SJCRH30 (cell line): ENCODE measurements around the gene PTPN13. TPM values are rescaled to one million over a fixed set of nuclear protein-coding genes. Genes with fewer than 3 reads are reported as not detected.
"Not testable (repeated sequence)": the region's sequence is repeated elsewhere in the genome, so short reads cannot be mapped to it uniquely, and the experiment has no call there.

ENCODE experiments used
- DNase-seq, 2 experiments: peaks; one replicate each; pipeline ENCODE4 v3.0.0-alpha.2; 2015 to 2020
- H3K27ac ChIP-seq: fragments of 250-450 bp; sonication (Bioruptor Pico); 2 replicates; pipeline ENCODE4 v1.5.1; 2020; ENCODE audit warnings: mild to moderate bottlenecking, moderate library complexity
- H3K27me3 ChIP-seq: fragments of 250-450 bp; sonication (Bioruptor Pico); 2 replicates; pipeline ENCODE4 v1.5.1; 2020; ENCODE audit warnings: mild to moderate bottlenecking, moderate library complexity
- H3K36me3 ChIP-seq: fragments of 250-450 bp; sonication (Bioruptor Pico); 2 replicates; pipeline ENCODE4 v1.5.1; 2020; ENCODE audit warnings: mild to moderate bottlenecking, moderate library complexity
- H3K4me1 ChIP-seq: fragments of 250-450 bp; sonication (Bioruptor Pico); 2 replicates; pipeline ENCODE4 v1.5.1; 2020; ENCODE audit warnings: mild to moderate bottlenecking, moderate library complexity
- H3K4me3 ChIP-seq: fragments of 250-450 bp; sonication (Bioruptor Pico); 2 replicates; pipeline ENCODE4 v1.5.1; 2020; ENCODE audit warnings: mild to moderate bottlenecking, moderate library complexity
- H3K9me3 ChIP-seq: fragments of 250-450 bp; sonication (Bioruptor Pico); replicated peaks from 2 replicates; pipeline ENCODE4 v1.5.1; 2020; ENCODE audit warnings: mild to moderate bottlenecking, moderate library complexity
- total RNA-seq: library from RNA; depleted of rRNA; stranded (reverse); fragments of >200 nt; shearing (Covaris generic); gene quantifications from 2 replicates; pipeline ENCODE4 v1.2.3, GENCODE V29; 2014

The PTPN13 gene
- total RNA-seq, 1 experiment from 2014 or later: 20.0 TPM

DNA sequence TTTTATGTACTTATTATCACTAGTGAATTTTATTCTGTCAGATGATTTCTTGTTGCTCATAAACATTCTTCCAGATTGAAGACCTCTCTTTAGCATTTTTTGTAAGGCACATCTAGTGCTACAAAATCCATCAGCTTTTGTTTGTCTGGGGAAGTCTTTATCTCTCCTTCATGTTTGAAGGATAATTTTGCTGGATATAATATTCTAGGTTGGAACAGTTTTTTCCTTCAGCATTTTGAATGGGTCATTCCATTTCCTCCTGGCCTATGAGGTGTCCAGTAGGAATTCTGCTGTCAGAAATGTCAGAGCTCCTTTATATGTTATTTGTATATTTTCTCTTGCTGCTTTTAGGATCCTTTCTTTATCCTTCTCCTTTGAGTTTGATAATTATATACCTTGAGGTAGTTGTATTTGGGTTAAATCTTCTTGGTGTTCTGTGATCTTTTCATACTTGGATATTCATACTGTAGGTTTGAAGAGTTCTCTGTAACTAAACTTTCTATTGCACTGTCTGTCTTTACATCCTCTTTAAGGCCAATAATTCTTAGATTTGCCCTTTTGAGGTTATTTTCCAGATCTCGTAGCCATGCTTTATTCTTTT is 58.3 kb downstream of the PTPN13 start:
- no peaks in the 10 kb centered on the region for H3K4me1 ChIP-seq
- no peak overlapping the region for H3K27ac ChIP-seq
- H3K9me3 ChIP-seq: peaks cover 12% of the 10 kb centered on the region
- H3K27me3 ChIP-seq: no peaks in the 10 kb centered on the region
- no peak overlapping the region for H3K4me3 ChIP-seq
- DNase-seq: no peak
- H3K36me3 ChIP-seq: no peaks in the 10 kb centered on the region

DNA sequence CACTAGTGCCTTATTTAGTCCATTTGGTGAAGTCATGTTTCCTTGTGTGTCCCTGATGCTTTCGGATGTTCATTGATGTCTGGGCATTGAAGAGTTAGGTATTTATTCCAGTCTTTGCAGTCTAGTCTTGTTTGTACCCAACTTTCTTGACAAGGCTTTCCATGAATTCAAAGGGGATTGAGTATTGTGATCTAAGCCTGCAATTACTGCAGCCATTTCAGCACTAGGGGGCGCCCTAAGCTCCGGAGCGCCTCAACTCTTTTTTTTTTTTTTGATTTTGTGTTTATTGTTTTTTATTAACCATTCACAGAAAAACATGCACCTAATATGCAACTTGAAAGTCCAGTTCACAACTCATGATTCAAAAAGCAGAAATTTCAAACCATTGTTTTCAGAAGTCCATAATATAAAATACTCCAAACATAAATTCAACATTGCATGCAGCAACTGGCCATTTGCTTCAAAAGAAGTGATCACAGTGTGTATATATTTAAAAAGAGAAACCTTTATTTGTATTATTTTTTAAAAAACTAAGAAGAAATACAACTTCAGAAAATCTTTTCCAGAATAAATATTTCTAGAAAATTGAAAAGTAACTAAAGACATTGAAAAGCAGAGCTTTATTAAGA is 59.2 kb downstream of the PTPN13 start:
- H3K4me3 ChIP-seq: no peak overlapping the region
- H3K4me1 ChIP-seq: no peaks in the 10 kb centered on the region
- DNase-seq: peak in 1 of 2 experiments; percentile 17
- H3K36me3 ChIP-seq: no peaks in the 10 kb centered on the region
- H3K27me3 ChIP-seq: no peaks in the 10 kb centered on the region
- H3K27ac ChIP-seq: no peak overlapping the region
- H3K9me3 ChIP-seq: peaks cover 12% of the 10 kb centered on the region

DNA sequence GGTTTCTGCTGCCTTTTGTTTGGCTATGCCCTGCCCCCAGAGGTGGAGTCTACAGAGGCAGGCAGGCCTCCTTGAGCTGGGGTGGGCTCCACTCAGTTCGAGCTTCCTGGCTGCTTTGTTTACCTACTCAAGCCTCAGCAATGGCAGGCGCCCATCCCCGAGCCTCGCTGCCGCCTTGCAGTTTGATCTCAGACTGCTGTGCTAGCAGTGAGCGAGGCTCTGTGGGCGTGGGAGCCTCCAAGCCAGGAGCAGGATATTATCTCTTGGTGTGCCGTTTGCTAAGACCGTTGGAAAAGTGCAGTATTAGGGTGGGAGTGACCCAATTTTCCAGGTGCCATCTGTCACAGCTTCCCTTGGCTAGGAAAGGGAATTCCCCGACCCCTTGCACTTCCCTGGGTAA is 62.7 kb downstream of the PTPN13 start:
- H3K9me3 ChIP-seq, DNase-seq, H3K27me3 ChIP-seq, H3K4me1 ChIP-seq, H3K36me3 ChIP-seq, H3K27ac ChIP-seq, H3K4me3 ChIP-seq: not testable (repeated sequence)

DNA sequence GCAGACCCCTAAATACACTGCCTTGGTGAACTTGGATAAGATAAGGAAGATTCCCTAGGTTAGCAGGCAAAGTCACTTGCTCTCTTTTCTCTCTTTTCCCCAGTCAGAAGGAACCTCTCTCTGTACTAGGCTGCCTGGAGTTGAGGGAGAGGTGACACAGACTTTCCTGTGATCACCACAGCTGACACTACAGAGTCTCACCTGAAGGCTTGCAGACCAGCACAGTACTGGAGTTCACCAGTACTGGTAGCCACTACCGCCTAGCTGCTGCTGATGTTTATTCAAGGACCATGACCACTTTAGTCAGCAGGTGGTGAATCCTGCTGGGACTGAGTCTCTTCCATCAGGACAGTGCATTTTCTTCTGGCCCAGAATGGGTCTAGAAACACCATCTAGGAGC is 63.3 kb downstream of the PTPN13 start:
- Histone ChIP-seq H3K4me1 (no peaks in the 10 kb centered on the region), H3K27ac (no peak overlapping the region), H3K9me3 (no peaks in the 10 kb centered on the region; the same call in none of the 2 replicates), H3K4me3 (no peak overlapping the region), H3K36me3 (no peaks in the 10 kb centered on the region), H3K27me3 (no peaks in the 10 kb centered on the region)
- DNase-seq: no peak

DNA sequence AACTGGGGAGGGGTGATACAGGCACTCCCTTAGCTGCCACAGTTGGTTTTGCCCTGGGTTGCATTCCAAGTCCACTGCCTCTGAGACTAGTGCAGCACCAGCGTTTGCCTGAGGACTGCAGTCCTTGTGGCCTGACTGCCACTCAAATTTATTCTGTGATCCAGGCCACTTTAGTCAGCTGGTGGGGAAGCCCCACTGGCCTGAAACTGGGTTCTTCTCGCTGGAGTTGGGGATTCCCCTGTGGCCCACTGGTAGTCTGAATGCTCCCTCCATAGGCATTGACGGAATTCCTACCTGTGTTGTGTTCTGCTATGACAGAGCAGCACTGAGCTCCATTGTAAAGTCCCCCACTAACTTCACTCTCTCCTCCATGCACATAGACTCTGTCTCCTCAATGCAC is 63.8 kb downstream of the PTPN13 start:
- Histone ChIP-seq H3K9me3 (no peaks in the 10 kb centered on the region; the same call in none of the 2 replicates), H3K36me3 (no peaks in the 10 kb centered on the region), H3K27me3 (no peaks in the 10 kb centered on the region), H3K4me1 (no peaks in the 10 kb centered on the region), H3K27ac (no peak overlapping the region), H3K4me3 (no peak overlapping the region)
- no peak for DNase-seq

DNA sequence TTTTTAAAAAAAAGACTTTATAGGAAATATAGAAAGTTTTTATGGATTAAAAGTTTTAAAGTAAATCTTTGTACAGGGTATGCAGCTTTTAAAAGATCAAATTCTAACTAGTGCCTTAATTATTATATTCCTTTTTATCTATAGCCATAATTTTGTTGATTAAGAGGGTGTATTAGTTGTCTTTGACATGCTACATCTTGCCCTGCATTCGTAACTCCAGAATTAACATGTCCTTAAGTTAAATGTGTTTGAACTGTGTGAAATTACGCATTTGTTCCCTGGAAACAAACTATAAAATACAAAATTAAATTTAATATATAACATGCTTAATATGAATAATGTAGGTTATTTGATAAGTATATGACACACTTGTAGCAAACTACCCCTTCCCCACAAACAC is 66.3 kb downstream of the PTPN13 start:
- no peak for DNase-seq
- H3K27me3 ChIP-seq: no peaks in the 10 kb centered on the region
- no peak overlapping the region for H3K27ac ChIP-seq
- no peaks in the 10 kb centered on the region for H3K4me1 ChIP-seq
- H3K36me3 ChIP-seq: no peaks in the 10 kb centered on the region
- H3K4me3 ChIP-seq: no peak overlapping the region
- H3K9me3 ChIP-seq: no peaks in the 10 kb centered on the region; the same call in 1 of the 2 replicates

DNA sequence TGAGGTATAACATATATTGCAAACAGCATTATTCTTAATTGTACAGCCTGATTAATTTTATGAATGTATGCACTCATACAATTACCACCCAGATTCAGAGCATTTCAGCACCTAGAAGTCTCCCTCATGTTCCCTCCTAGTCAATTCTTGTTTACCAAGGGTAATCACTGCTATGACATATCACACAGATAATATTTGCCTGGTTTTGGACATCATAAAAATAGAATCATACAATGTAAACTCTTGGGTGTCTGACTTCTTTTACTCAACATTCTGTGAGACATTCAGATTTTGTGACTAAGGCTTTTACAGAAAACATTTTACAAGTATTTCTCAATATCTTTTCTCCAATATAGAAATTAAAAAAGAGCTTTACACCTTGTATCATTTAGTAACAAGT is 66.9 kb downstream of the PTPN13 start:
- no peaks in the 10 kb centered on the region; the same call in 1 of the 2 replicates for H3K9me3 ChIP-seq
- H3K36me3 ChIP-seq: no peaks in the 10 kb centered on the region
- H3K27ac ChIP-seq: no peak overlapping the region
- no peaks in the 10 kb centered on the region for H3K4me1 ChIP-seq
- no peak overlapping the region for H3K4me3 ChIP-seq
- no peak for DNase-seq
- no peaks in the 10 kb centered on the region for H3K27me3 ChIP-seq

DNA sequence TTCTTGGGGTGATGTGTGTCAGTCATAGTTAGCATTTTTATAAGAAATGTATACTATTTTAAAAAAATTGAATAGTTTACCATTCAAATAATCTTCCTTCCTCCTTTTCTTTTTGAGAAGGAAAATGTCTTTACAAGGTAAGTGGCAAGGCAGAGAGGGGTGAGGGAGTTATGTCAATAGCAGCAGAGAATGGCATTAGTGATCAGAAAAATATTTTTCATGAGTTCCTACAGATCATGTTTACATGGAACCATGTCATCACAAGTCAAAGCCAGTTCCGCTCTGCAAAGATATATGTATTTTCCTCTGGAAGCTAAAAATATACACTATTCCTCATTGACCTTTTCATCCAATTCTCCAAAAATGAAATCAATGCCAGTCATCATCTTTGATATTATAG is 67.3 kb downstream of the PTPN13 start:
- Histone ChIP-seq H3K4me3 (no peak overlapping the region), H3K36me3 (no peaks in the 10 kb centered on the region), H3K27ac (no peak overlapping the region), H3K9me3 (no peaks in the 10 kb centered on the region), H3K4me1 (no peaks in the 10 kb centered on the region), H3K27me3 (no peaks in the 10 kb centered on the region)
- no peak for DNase-seq

DNA sequence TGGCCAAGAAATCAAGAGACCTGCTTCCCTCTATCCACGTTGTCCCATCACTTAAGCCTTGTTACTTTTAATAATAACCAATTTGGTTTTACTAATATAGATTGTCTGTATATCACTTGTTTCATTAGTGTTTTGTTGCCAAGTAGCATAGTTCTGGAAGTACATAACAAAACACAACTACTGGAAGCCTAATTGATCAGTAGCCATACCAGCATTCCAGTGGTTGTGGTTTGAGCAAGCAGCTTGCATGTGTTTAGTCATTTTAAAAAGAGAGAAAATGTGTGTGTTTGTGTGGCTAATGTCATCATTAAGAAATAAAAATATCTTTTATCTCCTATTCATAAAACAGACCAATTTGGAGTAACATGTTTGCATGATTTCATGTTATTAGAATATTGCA is 70.8 kb downstream of the PTPN13 start:
- Histone ChIP-seq H3K4me1 (no peaks in the 10 kb centered on the region), H3K27me3 (no peaks in the 10 kb centered on the region), H3K27ac (no peak overlapping the region), H3K9me3 (no peaks in the 10 kb centered on the region), H3K36me3 (no peaks in the 10 kb centered on the region), H3K4me3 (no peak overlapping the region)
- no peak for DNase-seq

DNA sequence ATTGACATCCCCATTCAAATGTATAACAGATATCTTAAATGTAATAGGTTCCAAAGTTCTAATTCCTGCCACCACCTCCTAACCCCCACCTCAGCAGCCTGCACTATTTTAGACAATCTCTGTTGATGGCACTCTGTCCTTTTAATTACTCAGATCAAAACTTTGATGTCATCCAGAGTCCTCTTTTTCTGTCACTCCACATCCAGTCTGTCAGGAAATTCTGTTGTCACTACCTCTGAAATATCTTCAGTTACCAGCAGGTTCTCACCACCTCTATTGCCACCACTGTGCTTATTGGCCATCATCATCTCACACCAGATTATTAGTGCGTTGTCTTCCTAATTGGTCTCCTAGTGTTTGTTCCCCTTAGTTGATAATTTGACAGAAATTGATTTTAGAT is 76.2 kb downstream of the PTPN13 start:
- Histone ChIP-seq H3K36me3 (no peaks in the 10 kb centered on the region), H3K27ac (no peak overlapping the region), H3K27me3 (no peaks in the 10 kb centered on the region), H3K4me3 (no peak overlapping the region), H3K9me3 (no peaks in the 10 kb centered on the region), H3K4me1 (no peaks in the 10 kb centered on the region)
- no peak for DNase-seq

DNA sequence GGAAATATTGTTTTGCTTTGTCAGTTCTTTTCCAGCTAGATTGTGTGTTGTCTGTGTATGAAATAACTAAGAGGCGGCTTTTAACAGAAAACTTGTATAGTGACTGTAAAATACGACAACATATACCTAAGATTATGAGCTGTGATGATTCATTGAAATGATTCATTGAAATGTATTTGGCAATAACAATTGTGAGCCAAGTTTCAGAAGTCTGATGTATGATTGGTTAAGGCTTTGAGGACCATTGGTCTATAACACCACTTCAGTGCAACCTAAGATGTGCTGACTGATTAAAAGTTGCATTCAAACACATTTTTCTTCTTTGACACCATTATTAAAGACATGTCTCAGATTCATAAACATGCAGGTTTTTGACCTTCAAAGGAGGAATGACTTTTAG is 76.6 kb downstream of the PTPN13 start:
- no peaks in the 10 kb centered on the region for H3K9me3 ChIP-seq
- no peak for DNase-seq
- H3K27me3 ChIP-seq: no peaks in the 10 kb centered on the region
- H3K36me3 ChIP-seq: no peaks in the 10 kb centered on the region
- no peak overlapping the region for H3K4me3 ChIP-seq
- no peaks in the 10 kb centered on the region for H3K4me1 ChIP-seq
- no peak overlapping the region for H3K27ac ChIP-seq

DNA sequence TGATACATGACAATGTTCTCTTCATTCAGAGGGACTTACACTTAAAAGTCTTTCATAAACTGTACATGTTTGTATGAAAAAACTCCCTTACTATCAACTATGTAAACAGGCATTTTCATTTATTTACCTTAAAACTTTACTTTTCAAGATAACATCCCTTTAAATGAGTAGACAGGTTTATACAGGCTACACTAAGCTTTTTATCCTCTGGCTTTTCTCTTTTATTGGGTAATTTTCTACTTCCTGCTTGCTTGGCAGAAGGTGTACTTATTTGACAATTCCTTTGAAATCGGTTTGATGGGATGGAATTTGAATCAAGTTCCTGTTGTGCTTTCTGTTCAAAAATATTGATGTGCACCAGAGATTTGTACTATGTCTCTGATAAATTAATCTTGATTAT is 81.4 kb downstream of the PTPN13 start:
- Histone ChIP-seq H3K27ac (no peak overlapping the region), H3K9me3 (no peaks in the 10 kb centered on the region), H3K27me3 (no peaks in the 10 kb centered on the region), H3K4me3 (no peak overlapping the region), H3K4me1 (no peaks in the 10 kb centered on the region), H3K36me3 (no peaks in the 10 kb centered on the region)
- DNase-seq: no peak

DNA sequence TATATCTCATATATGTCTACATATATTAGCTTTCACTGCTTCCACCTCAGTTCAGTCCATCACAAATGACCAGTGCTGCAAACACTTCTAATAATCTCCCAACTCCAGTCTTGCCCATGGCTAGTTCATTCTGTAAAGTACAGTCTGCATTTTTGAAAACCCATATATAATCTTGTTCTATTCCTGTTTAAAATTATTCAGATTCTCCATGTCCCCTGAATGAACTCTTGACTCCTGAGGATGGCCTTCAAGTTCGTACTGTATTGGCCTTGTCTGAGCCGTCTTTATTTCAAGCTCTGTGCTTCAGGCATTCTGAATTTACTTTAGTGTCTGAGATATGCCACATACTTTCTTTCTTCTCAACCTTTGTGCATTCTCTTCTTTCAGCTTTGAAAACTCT is 84.7 kb downstream of the PTPN13 start:
- Histone ChIP-seq H3K4me3 (no peak overlapping the region), H3K27me3 (no peaks in the 10 kb centered on the region), H3K36me3 (peaks cover 2% of the 10 kb centered on the region; the same call in 1 of the 2 replicates), H3K27ac (no peak overlapping the region), H3K9me3 (no peaks in the 10 kb centered on the region), H3K4me1 (no peaks in the 10 kb centered on the region)
- DNase-seq: no peak

DNA sequence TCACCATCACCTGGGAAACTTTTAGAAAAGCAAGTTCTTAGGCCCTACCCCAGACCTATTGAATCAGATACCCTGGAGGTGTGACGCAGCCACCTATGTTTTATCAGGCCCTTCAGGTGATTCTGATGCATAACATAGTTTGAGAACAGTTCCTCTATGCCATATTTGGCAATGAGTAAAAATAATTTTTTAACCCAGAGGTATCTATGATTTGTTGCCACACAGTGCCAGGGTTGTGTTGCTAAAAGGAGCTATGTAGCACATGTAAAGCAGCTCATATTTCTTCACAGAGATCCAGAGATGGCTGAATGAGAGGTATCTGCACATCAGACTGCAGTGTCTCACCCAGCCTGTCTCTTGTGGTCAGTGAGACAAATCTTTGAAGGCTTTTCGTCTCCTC is 85.3 kb downstream of the PTPN13 start:
- Histone ChIP-seq H3K27ac (no peak overlapping the region), H3K36me3 (peaks cover 2% of the 10 kb centered on the region; the same call in 1 of the 2 replicates), H3K4me1 (no peaks in the 10 kb centered on the region), H3K27me3 (no peaks in the 10 kb centered on the region), H3K9me3 (no peaks in the 10 kb centered on the region), H3K4me3 (no peak overlapping the region)
- DNase-seq: no peak

DNA sequence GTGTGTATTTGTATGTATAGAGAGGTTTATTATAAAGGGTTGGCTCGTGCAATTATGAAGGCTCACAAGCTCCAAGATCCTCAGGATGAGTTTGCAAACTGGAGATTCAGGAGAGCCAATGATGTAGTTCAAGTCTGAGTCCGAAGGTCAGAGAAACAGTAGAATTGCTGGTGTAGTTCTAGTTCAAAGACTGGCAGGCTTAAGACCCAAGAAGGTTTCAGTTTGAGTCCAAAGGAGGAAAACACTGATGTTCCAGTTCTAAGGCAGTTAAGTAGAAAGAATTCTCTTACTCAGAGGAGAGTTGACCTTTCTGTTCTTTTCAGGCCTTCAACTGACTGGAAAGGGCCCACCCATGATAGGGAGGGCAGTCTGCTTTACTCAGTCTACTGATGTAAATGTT is 89.1 kb downstream of the PTPN13 start:
- Histone ChIP-seq H3K9me3 (no peaks in the 10 kb centered on the region), H3K4me1 (no peaks in the 10 kb centered on the region), H3K4me3 (no peak overlapping the region), H3K27ac (no peak overlapping the region), H3K27me3 (no peaks in the 10 kb centered on the region), H3K36me3 (peaks cover 2% of the 10 kb centered on the region; the same call in 1 of the 2 replicates)
- DNase-seq: no peak

DNA sequence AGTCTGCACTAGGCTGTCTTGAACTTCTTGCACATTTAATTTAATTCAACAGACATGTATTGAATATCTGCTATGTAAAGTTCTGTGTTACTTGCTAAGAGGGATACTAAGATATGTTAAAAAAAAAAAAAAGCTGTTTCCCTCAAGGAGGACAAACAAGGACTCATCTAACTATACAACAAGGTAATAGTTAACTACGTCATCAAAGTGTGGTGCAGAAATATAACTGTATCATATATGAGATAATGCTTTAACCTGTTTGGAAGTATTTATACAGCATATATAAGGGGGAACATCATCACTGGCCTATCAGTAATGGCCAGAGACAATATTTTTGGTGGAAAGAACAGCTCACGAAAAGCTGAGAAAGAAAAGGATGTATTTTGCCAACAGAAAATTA is 89.9 kb downstream of the PTPN13 start:
- Histone ChIP-seq H3K9me3 (no peaks in the 10 kb centered on the region), H3K36me3 (peaks cover 2% of the 10 kb centered on the region; the same call in 1 of the 2 replicates), H3K27me3 (no peaks in the 10 kb centered on the region), H3K4me1 (no peaks in the 10 kb centered on the region), H3K4me3 (no peak overlapping the region), H3K27ac (no peak overlapping the region)
- no peak for DNase-seq
